K562 (cell line): ENCODE measurements around the gene OSCP1. TPM values are rescaled to one million over a fixed set of nuclear protein-coding genes. Genes with fewer than 3 reads are reported as not detected.

Source experiments
- ATAC-seq: fragments of 200-7000 bp; cut with Tn5 transposase; 3 replicates; pipeline ENCODE4 v1.9.1; 2020; ENCODE audit warnings: moderate library complexity
- BruUV-seq: library from RNA; stranded (reverse); fragments of 400-500 nt; replicated peaks from 2 replicates; lab custom pipeline; 2021; lab: Mats Ljungman, UMichigan
- CTCF ChIA-PET: fragments of 300-600 bp; formaldehyde crosslinking; extraction: SDS; loops from one replicate; lab custom pipeline; 2021; ENCODE audit warnings: low intra/inter-chr PET ratio; lab: Yijun Ruan, JAX
- POLR2A ChIA-PET: fragments of 300-600, 350-650 bp; sonication (Branson Sonifier 250); formaldehyde crosslinking; extraction: SDS; loops from one replicate; lab custom pipeline; 2021; ENCODE audit warnings: antibody characterized with exemption, inconsistent platforms; lab: Yijun Ruan, JAX
- DNase-seq, 4 experiments: peaks; one replicate each; pipeline versions ENCODE4 v3.0.0 to v3.0.0-alpha.2; 2011 to 2018; ENCODE audit warnings: low spot score in 3 of 4, mixed read lengths in 3 of 4; ENCODE audit errors: extremely low read depth in 1 of 4
- FAIRE-seq: peaks from 2 replicates; lab custom pipeline; 2011; peaks lifted over from hg19 to GRCh38; lab: Jason Lieb, UNC
- H2AFZ ChIP-seq: 2 replicates; pipeline ENCODE4 v1.6.0; 2011; ENCODE audit warnings: low read depth, low read length, control low read depth, inconsistent platforms
- H3K27ac ChIP-seq: fragments of 200-600 bp; 3 replicates; pipeline ENCODE4 v1.8.0; 2011; ENCODE audit warnings: low read depth, mild to moderate bottlenecking, control low read depth, inconsistent platforms, low read length, moderate library complexity, mixed read lengths; ENCODE audit errors: extremely low read depth
- H3K27me3 ChIP-seq, 2 experiments: fragments of 300-600 bp in 1 of 2; 2 replicates in 1 of 2; 3 replicates in 1 of 2; pipeline versions ENCODE4 v1.6.0 to v1.8.0; 2011; ENCODE audit warnings: inconsistent platforms in 2 of 2, low read length in 2 of 2, mild to moderate bottlenecking in 1 of 2, mixed read lengths in 1 of 2, moderate library complexity in 1 of 2; ENCODE audit not compliant: control insufficient read depth in 2 of 2, insufficient read depth in 2 of 2
- H3K36me3 ChIP-seq: fragments of 300-600 bp; 3 replicates; pipeline ENCODE4 v1.8.0; 2011; ENCODE audit warnings: mild to moderate bottlenecking, low read length, inconsistent platforms; ENCODE audit not compliant: control insufficient read depth, insufficient read depth
- H3K4me1 ChIP-seq, 2 experiments: fragments of 200-600 bp in 1 of 2; replicated peaks in 1 of 2; 2 replicates in 1 of 2; 3 replicates in 1 of 2; pipeline versions ENCODE4 v1.5.1 to v1.8.0; 2011; ENCODE audit warnings: inconsistent platforms in 2 of 2, low read length in 2 of 2, mild to moderate bottlenecking in 1 of 2, mixed read lengths in 1 of 2, moderate library complexity in 1 of 2; ENCODE audit not compliant: control insufficient read depth in 2 of 2, insufficient read depth in 2 of 2
- H3K4me2 ChIP-seq: 2 replicates; pipeline ENCODE4 v1.6.1; 2011; ENCODE audit warnings: low read length, control low read depth, inconsistent platforms, mixed read lengths; ENCODE audit not compliant: insufficient read depth
- H3K4me3 ChIP-seq: fragments of 200-600 bp; sonication (generic), shearing (Covaris generic); 2 replicates; pipeline ENCODE4 v1.5.1; 2016; ENCODE audit warnings: control low read depth, inconsistent platforms
- H3K79me2 ChIP-seq: fragments of 200-600 bp; 3 replicates; pipeline ENCODE4 v1.8.0; 2011; ENCODE audit warnings: low read length, inconsistent platforms; ENCODE audit not compliant: control insufficient read depth, insufficient read depth
- H3K9ac ChIP-seq, 2 experiments: 2 replicates each; pipeline versions ENCODE4 v1.6.0 to v1.6.1; 2011; ENCODE audit warnings: low read depth in 2 of 2, low read length in 2 of 2, control low read depth in 1 of 2, inconsistent platforms in 1 of 2, mild to moderate bottlenecking in 1 of 2, mixed read lengths in 1 of 2; ENCODE audit not compliant: insufficient read depth in 1 of 2
- H3K9me1 ChIP-seq: one replicate; pipeline ENCODE4 v1.6.0; 2011; ENCODE audit warnings: inconsistent platforms, mild to moderate bottlenecking, low read length, moderate library complexity; ENCODE audit not compliant: control insufficient read depth, insufficient read depth
- H3K9me3 ChIP-seq: replicated peaks from 2 replicates; pipeline ENCODE4 v1.5.1; 2011; ENCODE audit warnings: low read depth, low read length, inconsistent platforms; ENCODE audit not compliant: control insufficient read depth, insufficient read depth
- H4K20me1 ChIP-seq: replicated peaks from 2 replicates; pipeline ENCODE4 v1.6.1; 2011; ENCODE audit warnings: low read length, inconsistent platforms, mixed read lengths; ENCODE audit not compliant: control insufficient read depth, insufficient read depth
- ARHGAP35 ChIP-seq: fragments of 450-650 bp; IDR thresholded peaks from 2 replicates; pipeline ENCODE4 v1.6.1; 2018; ENCODE audit not compliant: partially characterized antibody
- BRCA1 ChIP-seq, 2 experiments: fragments of 450-650 bp in 1 of 2; sonication (generic) in 1 of 2; formaldehyde crosslinking in 1 of 2; IDR thresholded peaks; 2 replicates each; pipeline versions ENCODE4 v1.5.0 to v1.6.1; 2017 to 2020; ENCODE audit warnings: mild to moderate bottlenecking in 1 of 2, missing genetic modification reagents in 1 of 2
- CEBPG ChIP-seq, 3 experiments: fragments of 200-800 bp in 1 of 3; sonication (Bioruptor generic) in 1 of 3; sonication (generic) in 1 of 3; formaldehyde crosslinking in 1 of 3; IDR thresholded peaks in 2 of 3; conservative IDR thresholded peaks in 1 of 3; 2 replicates each; pipeline versions ENCODE4 v1.6.1 to v1.8.0; 2016 to 2022; ENCODE audit warnings: missing compliant biosample characterization in 2 of 3, missing genetic modification characterization in 2 of 3, mild to moderate bottlenecking in 1 of 3, missing genetic modification reagents in 1 of 3
- GABPB1 ChIP-seq: sonication (generic); formaldehyde crosslinking; IDR thresholded peaks from 2 replicates; pipeline ENCODE4 v1.8.0; 2022; ENCODE audit warnings: mild to moderate bottlenecking, missing genetic modification reagents
- POU5F1 ChIP-seq: fragments of 150-350 bp; IDR thresholded peaks from 2 replicates; pipeline ENCODE4 v1.6.1; 2014; ENCODE audit warnings: borderline replicate concordance, low read length, low read depth, mild to moderate bottlenecking; ENCODE audit not compliant: partially characterized antibody
- PPARD ChIP-seq: fragments of 250-450 bp; sonication (Bioruptor Pico); IDR thresholded peaks from 2 replicates; pipeline ENCODE4 v1.8.0; 2022; ENCODE audit warnings: inconsistent platforms, mild to moderate bottlenecking, moderate library complexity
- PURB ChIP-seq: sonication (generic); formaldehyde crosslinking; IDR thresholded peaks from 2 replicates; pipeline ENCODE4 v1.9.0; 2021; ENCODE audit warnings: low read depth, mild to moderate bottlenecking, missing genetic modification reagents
- RNF2 ChIP-seq: sonication (generic); IDR thresholded peaks from 2 replicates; pipeline ENCODE4 v1.6.1; 2016
- SMAD4 ChIP-seq: fragments of 250-450 bp; sonication (Bioruptor Pico); conservative IDR thresholded peaks from 2 replicates; pipeline ENCODE4 v1.8.0; 2021; ENCODE audit warnings: inconsistent platforms, mild to moderate bottlenecking, moderate library complexity
- ZFX ChIP-seq: sonication (generic); formaldehyde crosslinking; IDR thresholded peaks from 2 replicates; pipeline ENCODE4 v1.8.0; 2022; ENCODE audit warnings: mild to moderate bottlenecking, missing genetic modification reagents, moderate library complexity
- ZNF3 ChIP-seq: fragments of 250-450 bp; sonication (Bioruptor Pico); IDR thresholded peaks from 2 replicates; pipeline ENCODE4 v1.5.0; 2021; ENCODE audit warnings: mild to moderate bottlenecking, moderate library complexity
- ZNF431 ChIP-seq: sonication (generic); formaldehyde crosslinking; IDR thresholded peaks from 2 replicates; pipeline ENCODE4 v1.8.0; 2022; ENCODE audit warnings: mild to moderate bottlenecking, missing genetic modification reagents
- ZNF561 ChIP-seq: fragments of 450-650 bp; formaldehyde crosslinking; conservative IDR thresholded peaks from 2 replicates; pipeline ENCODE4 v1.4.0; 2020; ENCODE audit warnings: mild to moderate bottlenecking, moderate library complexity
- ZSCAN29 ChIP-seq: fragments of 450-650 bp; IDR thresholded peaks from 2 replicates; pipeline ENCODE4 v1.6.1; 2017
- WGBS: fragments of 100-300 bp; shearing (Covaris generic); methylation state at CpG from one replicate; pipeline ENCODE4 v1.1.6; 2016; ENCODE audit warnings: low coverage, mixed read lengths; ENCODE audit not compliant: insufficient coverage; ENCODE audit errors: missing lambda C conversion rate; 5-methylcytosine and 5-hydroxymethylcytosine counted together
- in situ Hi-C: fragments of 300-500 bp; cut with MboI; formaldehyde crosslinking; loops from 4 replicates; pipeline ENCODE4 v1.15.0; 2018; ENCODE audit warnings: inconsistent platforms, mixed read lengths
- intact Hi-C: fragments of 100-400 bp; cut with micrococcal nuclease; formaldehyde crosslinking; loops from 2 replicates; pipeline ENCODE4 v1.14.2; 2022
- polyA plus RNA-seq, 8 experiments: library from polyadenylated mRNA; depleted of rRNA in 4 of 8; stranded (reverse) in 5 of 8; unstranded in 3 of 8; fragments of >200 nt; fragmentation: Nextera tagmentation in 2 of 8; fragmentation: Illumina TruSeq in 1 of 8; extraction: Ambion mirVana in 2 of 8; extraction: Trizol in 1 of 8; gene quantifications; 2 replicates each; pipeline versions ENCODE4 v1.2.1 to v1.2.3, GENCODE V29; 2011 to 2014; ENCODE audit warnings: inconsistent platforms in 1 of 8, missing spikeins in 1 of 8
- total RNA-seq, 7 experiments: library from RNA; depleted of rRNA in 6 of 7; stranded (reverse); fragments of >200 nt in 6 of 7; fragmentation: Illumina TruSeq in 2 of 7; extraction: Trizol in 2 of 7; gene quantifications; 2 replicates each; pipeline versions ENCODE4 v1.2.1 to v1.2.3, GENCODE V29; 2011 to 2021; ENCODE audit warnings: low replicate concordance in 1 of 7
- TF ChIP-seq, protein P1 (sequence below): sonication (generic); formaldehyde crosslinking; IDR thresholded peaks from 2 replicates; pipeline ENCODE4 v1.8.1; 2023; ENCODE audit warnings: mild to moderate bottlenecking, missing genetic modification reagents

Gene OSCP1
- total and polyA plus RNA-seq, 9 of the 15 experiments (the other 6 are each of a cell fraction or from before 2014, with no cell fraction given) = 0.15 to 0.40 (median 0.33) TPM; not detected in 5

GRCh38 chr1:36482724-36483388 is 32.6 kb upstream of the OSCP1 start, which contains the start of gene CSF3R:
Gene CSF3R (minus strand): TSS chr1:36482913. CDS start chr1:36479496, 3,417 bp downstream.
- H3K9ac ChIP-seq = peak within 1 kb of the TSS; percentile 4 to 85; a peak in 3 of 4 replicates
- POLR2A ChIA-PET = interaction anchor here (0.9 to 2.5 kb wide), 4 partner anchors 9 to 28 kb away, joined by 3 to 14 read pairs (median 5); partner anchors contain the start of gene MRPS15
- intact Hi-C loops = no loop called here
- DNase-seq (no peak), FAIRE-seq (no peak), ATAC-seq (no peak)
- no peaks in the 10 kb centered on the region for H3K9me3 ChIP-seq
- no peak within 1 kb of the TSS for H3K4me3 ChIP-seq
- no TSS peak for BruUV-seq
- peak within 1 kb of the TSS; percentile 48 for H3K4me2 ChIP-seq
- no peaks in the 10 kb centered on the region for H3K27me3 ChIP-seq
- H3K9me1 ChIP-seq = no peaks in the 10 kb centered on the region
- CTCF ChIA-PET = no interaction called here
- H4K20me1 ChIP-seq = no peaks in the 10 kb centered on the region
- H3K4me1 ChIP-seq = peaks cover 27 to 39% of the 10 kb centered on the region in 2 experiments
- in situ Hi-C loops = no loop called here
- 45% methylated on average over 13 of the region's 13 CpGs for WGBS
- H3K36me3 ChIP-seq = no peaks in the 10 kb centered on the region
- H2AFZ ChIP-seq = peak within 1 kb of the TSS; percentile 89
- peak within 1 kb of the TSS; percentile 1; the same call in 2 of the 3 replicates for H3K27ac ChIP-seq
- H3K79me2 ChIP-seq = no peaks in the 10 kb centered on the region
- TF ChIP-seq ZSCAN29 = no peak
- no peak for TF ChIP-seq GABPB1 (CRISPR knock-in tag)
- no peak for TF ChIP-seq PURB (CRISPR knock-in tag)
- TF ChIP-seq CEBPG (CRISPR knock-in tag; IDR thresholded peaks at IDR 0.05) = peak; percentile 28; the same call in 1 of the 2 replicates
- TF ChIP-seq CEBPG (tag; conservative IDR thresholded peaks at IDR 0.05 in 1 of 2, IDR thresholded peaks at IDR 0.05 in 1 of 2) = no peak
- TF ChIP-seq ARHGAP35 = no peak
- TF ChIP-seq, protein P1, sequence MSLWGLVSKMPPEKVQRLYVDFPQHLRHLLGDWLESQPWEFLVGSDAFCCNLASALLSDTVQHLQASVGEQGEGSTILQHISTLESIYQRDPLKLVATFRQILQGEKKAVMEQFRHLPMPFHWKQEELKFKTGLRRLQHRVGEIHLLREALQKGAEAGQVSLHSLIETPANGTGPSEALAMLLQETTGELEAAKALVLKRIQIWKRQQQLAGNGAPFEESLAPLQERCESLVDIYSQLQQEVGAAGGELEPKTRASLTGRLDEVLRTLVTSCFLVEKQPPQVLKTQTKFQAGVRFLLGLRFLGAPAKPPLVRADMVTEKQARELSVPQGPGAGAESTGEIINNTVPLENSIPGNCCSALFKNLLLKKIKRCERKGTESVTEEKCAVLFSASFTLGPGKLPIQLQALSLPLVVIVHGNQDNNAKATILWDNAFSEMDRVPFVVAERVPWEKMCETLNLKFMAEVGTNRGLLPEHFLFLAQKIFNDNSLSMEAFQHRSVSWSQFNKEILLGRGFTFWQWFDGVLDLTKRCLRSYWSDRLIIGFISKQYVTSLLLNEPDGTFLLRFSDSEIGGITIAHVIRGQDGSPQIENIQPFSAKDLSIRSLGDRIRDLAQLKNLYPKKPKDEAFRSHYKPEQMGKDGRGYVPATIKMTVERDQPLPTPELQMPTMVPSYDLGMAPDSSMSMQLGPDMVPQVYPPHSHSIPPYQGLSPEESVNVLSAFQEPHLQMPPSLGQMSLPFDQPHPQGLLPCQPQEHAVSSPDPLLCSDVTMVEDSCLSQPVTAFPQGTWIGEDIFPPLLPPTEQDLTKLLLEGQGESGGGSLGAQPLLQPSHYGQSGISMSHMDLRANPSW = no peak
- no peak for TF ChIP-seq POU5F1
- no peak for TF ChIP-seq PPARD (CRISPR knock-in tag)
- TF ChIP-seq RNF2 = no peak
- no peak for TF ChIP-seq BRCA1 (IDR thresholded peaks at IDR 0.05)
- TF ChIP-seq BRCA1 (CRISPR knock-in tag; IDR thresholded peaks at IDR 0.05) = no peak
- TF ChIP-seq ZNF3 (CRISPR knock-in tag) = no peak
- TF ChIP-seq ZNF431 (CRISPR knock-in tag) = no peak
- no peak for TF ChIP-seq SMAD4 (CRISPR knock-in tag)
- 0 out of 2 replicates have a peak, but pooled peaks have one; percentile 10 for TF ChIP-seq ZFX
- no peak for TF ChIP-seq ZNF561 (CRISPR knock-in tag)
